ENCODE measurements around the gene IMP3.

DNA sequence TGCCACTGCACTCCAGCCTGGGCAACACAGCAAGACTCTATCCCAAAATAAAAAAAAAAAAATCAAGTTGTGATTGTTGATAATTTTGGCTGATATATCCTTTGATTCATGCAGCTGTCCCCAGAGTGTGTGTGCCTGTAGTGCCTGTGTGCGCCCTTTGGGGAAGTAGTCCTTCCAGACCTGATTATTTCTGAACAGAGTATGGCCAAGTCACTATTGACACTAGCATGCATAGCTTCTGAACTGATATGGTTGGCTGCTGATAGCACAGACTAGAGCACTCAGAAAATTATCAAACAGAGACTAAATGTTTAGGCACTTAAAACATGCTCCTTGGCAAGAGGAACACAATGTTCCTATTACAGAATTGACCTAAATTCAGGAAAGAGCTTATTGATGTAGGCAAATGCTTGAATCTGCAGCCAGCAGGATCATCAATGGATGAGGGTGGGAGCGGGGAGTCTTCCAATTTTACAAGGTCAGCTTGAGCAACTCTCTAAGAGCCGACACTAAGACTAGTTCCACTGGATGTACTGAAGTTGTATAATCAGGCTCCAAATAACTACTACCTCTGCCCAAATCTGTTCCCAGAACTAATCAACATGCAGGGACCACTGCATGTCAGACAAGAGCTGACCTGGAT, 43.2 kb downstream of the IMP3 start:
- TF ChIP-seq CREB1 (IDR thresholded peaks at IDR 0.05; ENCODE audit: low read depth) = no peak
- TF ChIP-seq ZBTB7A (IDR thresholded peaks at IDR 0.05; ENCODE audit: low read depth) = no peak
- no peak for TF ChIP-seq EP300 (IDR thresholded peaks at IDR 0.05; ENCODE audit: borderline replicate concordance)
- TF ChIP-seq RAD21 (IDR thresholded peaks at IDR 0.05; ENCODE audit: low read depth) = no peak
- no peak for TF ChIP-seq TCF12 (IDR thresholded peaks at IDR 0.05; ENCODE audit: low read depth)
